ENCODE measurements around the gene JPH3.

- TF ChIP-seq CTCF (IDR thresholded peaks at IDR 0.05) (no peak), POLR2A (IDR thresholded peaks at IDR 0.05) (no peak), EP300 (IDR thresholded peaks at IDR 0.05) (no peak)
Observed at GRCh38 chr16:87554754-87555427, 47.4 kb upstream of the JPH3 start.

Data from tibial nerve (tissue), 4 donors.